Dermis blood vessel endothelial cell (primary cell): Measurements from ENCODE around the gene CERCAM. TPM values are rescaled to one million over a fixed set of nuclear protein-coding genes. Genes with fewer than 3 reads are reported as not detected.
A peak's percentile ranks its signal among the peaks of the same experiment; 100 is the strongest.
"Not testable (repeated sequence)": the region's sequence is repeated elsewhere in the genome, so short reads cannot be mapped to it uniquely, and the experiment has no call there.

Source experiments
- DNase-seq: peaks from one replicate; pipeline ENCODE4 v3.0.0; 2010
- total RNA-seq: library from RNA; depleted of rRNA; stranded (reverse); fragments of >200 nt; gene quantifications from 2 replicates; pipeline ENCODE4 v1.2.3, GENCODE V29; 2014

The CERCAM gene
- total RNA-seq, 1 donor from 2014 or later: 25.4 TPM

- peak; percentile 34 for DNase-seq
Observed at GRCh38 chr9:128419061-128419925, 1.4 kb upstream of the CERCAM start.

- DNase-seq: peak; percentile 74
Observed at GRCh38 chr9:128420060-128420650, 502 bp upstream of the CERCAM start.

GRCh38 chr9:128421482-128421996 lies 882 bp downstream of the CERCAM start:
- no peak for DNase-seq

- DNase-seq: not testable (repeated sequence)
Observed at GRCh38 chr9:128422022-128422782, 1.5 kb downstream of the CERCAM start.

- no peak for DNase-seq
Observed at GRCh38 chr9:128422783-128423150, 2.1 kb downstream of the CERCAM start.

GRCh38 chr9:128423356-128423755 lies 2.7 kb downstream of the CERCAM start:
- DNase-seq: not testable (repeated sequence)

GRCh38 chr9:128424268-128424780 lies 3.7 kb downstream of the CERCAM start:
- no peak for DNase-seq

GRCh38 chr9:128428644-128429512 lies 8.2 kb downstream of the CERCAM start:
- peak; percentile 80 for DNase-seq

- no peak for DNase-seq
Observed at GRCh38 chr9:128429513-128430086, 8.9 kb downstream of the CERCAM start.

GRCh38 chr9:128431207-128431606 lies 10.6 kb downstream of the CERCAM start:
- no peak for DNase-seq

GRCh38 chr9:128434340-128434739 lies 13.7 kb downstream of the CERCAM start:
- no peak for DNase-seq

GRCh38 chr9:128435611-128436010 lies 15.0 kb downstream of the CERCAM start:
- no peak for DNase-seq

GRCh38 chr9:128438343-128439109 lies 17.9 kb downstream of the CERCAM start:
- peak; percentile 92 for DNase-seq

- no peak for DNase-seq
Observed at GRCh38 chr9:128439273-128439672, 18.6 kb downstream of the CERCAM start.

- peak; percentile 14 for DNase-seq
Observed at GRCh38 chr9:128442150-128442549, 21.5 kb downstream of the CERCAM start.

- DNase-seq: not testable (repeated sequence)
Observed at GRCh38 chr9:128446505-128446904, 25.8 kb downstream of the CERCAM start.

GRCh38 chr9:128448746-128449145 lies 28.1 kb downstream of the CERCAM start:
- DNase-seq: no peak

GRCh38 chr9:128454991-128455390 lies 34.3 kb downstream of the CERCAM start:
- DNase-seq: no peak

- peak; percentile 97 for DNase-seq
Observed at GRCh38 chr9:128455849-128456612, 35.4 kb downstream of the CERCAM start, which contains the start of gene ODF2. Gene ODF2 (plus strand): TSS chr9:128456006. CDS start chr9:128456092, 86 bp downstream.

GRCh38 chr9:128456613-128457061 lies 36.0 kb downstream of the CERCAM start:
- peak; percentile 71 for DNase-seq
